Upper lobe of right lung (tissue), 1 donor: ENCODE measurements around the gene ZNF385B. TPM values are rescaled to one million over a fixed set of nuclear protein-coding genes. Genes with fewer than 3 reads are reported as not detected.

Experiments used
- ATAC-seq: fragments of 200-7000 bp; cut with Tn5 transposase; one replicate; pipeline ENCODE4 v1.9.1; 2020; ENCODE audit warnings: mild to moderate bottlenecking, moderate library complexity
- DNase-seq: peaks from one replicate; pipeline ENCODE4 v3.0.0-alpha.2; 2020
- H3K27ac ChIP-seq: fragments of 200-600 bp; one replicate; pipeline ENCODE4 v1.8.0; 2022
- H3K27me3 ChIP-seq: fragments of 200-600 bp; one replicate; pipeline ENCODE4 v1.8.0; 2022; ENCODE audit warnings: mild to moderate bottlenecking
- H3K36me3 ChIP-seq: fragments of 200-600 bp; one replicate; pipeline ENCODE4 v1.8.0; 2022
- H3K4me1 ChIP-seq: fragments of 200-600 bp; one replicate; pipeline ENCODE4 v1.8.0; 2022
- H3K4me3 ChIP-seq: fragments of 200-600 bp; one replicate; pipeline ENCODE4 v1.8.0; 2022; ENCODE audit warnings: mild to moderate bottlenecking
- H3K9me3 ChIP-seq: fragments of 200-600 bp; one replicate; pipeline ENCODE4 v1.8.0; 2022
- CTCF ChIP-seq: fragments of 200-600 bp; IDR thresholded peaks from one replicate; pipeline ENCODE4 v1.8.0; 2022; ENCODE audit warnings: antibody characterized with exemption
- intact Hi-C: fragments of 100-400 bp; cut with DNase I; formaldehyde crosslinking; loops from one replicate; pipeline ENCODE4 v1.11.0; 2022
- total RNA-seq: library from RNA; stranded (reverse); fragmentation: NEBNext Ultra II Directional; extraction: Animal tissue kit (Norgen Biotek cat#: 25700); gene quantifications from one replicate; pipeline ENCODE4 v1.2.1, GENCODE V29; 2021
- donor health status: DM: no; HTN: yes; CAD: no; lungs with severe emphysema.

ZNF385B gene
- total RNA-seq, 1 donor from 2014 or later: 62.3 TPM

- Histone ChIP-seq H3K27me3 (no peaks in the 10 kb centered on the region), H3K27ac (no peak overlapping the region), H3K9me3 (no peaks in the 10 kb centered on the region), H3K4me1 (no peaks in the 10 kb centered on the region), H3K4me3 (no peak overlapping the region), H3K36me3 (no peaks in the 10 kb centered on the region)
- ATAC-seq: peak; percentile 12
- TF ChIP-seq CTCF: no peak
- intact Hi-C loops: no loop called here
- no peak for DNase-seq
Observed at GRCh38 chr2:179692043-179692442, 169.4 kb downstream of the ZNF385B start.

- no peak for TF ChIP-seq CTCF
Observed at GRCh38 chr2:179691235-179691634, 170.2 kb downstream of the ZNF385B start.

GRCh38 chr2:179686718-179687342, 174.6 kb downstream of the ZNF385B start:
- Histone ChIP-seq H3K9me3 (no peaks in the 10 kb centered on the region), H3K4me3 (no peak overlapping the region), H3K27me3 (no peaks in the 10 kb centered on the region), H3K27ac (no peak overlapping the region), H3K4me1 (no peaks in the 10 kb centered on the region), H3K36me3 (no peaks in the 10 kb centered on the region)
- intact Hi-C loops: no loop called here
- ATAC-seq: no peak
- no peak for TF ChIP-seq CTCF
- DNase-seq: no peak

More at GRCh38 chr2:179691235-179691634, 170.2 kb downstream of the ZNF385B start:
- no peaks in the 10 kb centered on the region for H3K27me3 ChIP-seq
- no peak overlapping the region for H3K27ac ChIP-seq
- no peaks in the 10 kb centered on the region for H3K36me3 ChIP-seq
- ATAC-seq: no peak
- no peaks in the 10 kb centered on the region for H3K9me3 ChIP-seq
- no peak overlapping the region for H3K4me3 ChIP-seq
- no peaks in the 10 kb centered on the region for H3K4me1 ChIP-seq
- DNase-seq: no peak
- intact Hi-C loops: no loop called here

GRCh38 chr2:179686069-179686468, 175.3 kb downstream of the ZNF385B start:
- intact Hi-C loops: no loop called here
- DNase-seq (no peak), ATAC-seq (no peak)
- Histone ChIP-seq H3K36me3 (no peaks in the 10 kb centered on the region), H3K4me3 (no peak overlapping the region), H3K9me3 (no peaks in the 10 kb centered on the region), H3K27ac (no peak overlapping the region), H3K4me1 (no peaks in the 10 kb centered on the region), H3K27me3 (no peaks in the 10 kb centered on the region)
- TF ChIP-seq CTCF: no peak

GRCh38 chr2:179685146-179685545, 176.3 kb downstream of the ZNF385B start:
- no peak for TF ChIP-seq CTCF
- Histone ChIP-seq H3K36me3 (no peaks in the 10 kb centered on the region), H3K4me1 (no peaks in the 10 kb centered on the region), H3K4me3 (no peak overlapping the region), H3K9me3 (no peaks in the 10 kb centered on the region), H3K27ac (no peak overlapping the region), H3K27me3 (no peaks in the 10 kb centered on the region)
- DNase-seq (no peak), ATAC-seq (no peak)
- intact Hi-C loops: no loop called here

- H3K9me3 ChIP-seq: no peaks in the 10 kb centered on the region
- no peaks in the 10 kb centered on the region for H3K4me1 ChIP-seq
- no peak overlapping the region for H3K4me3 ChIP-seq
- intact Hi-C loops: no loop called here
- ATAC-seq (no peak), DNase-seq (no peak)
- H3K27ac ChIP-seq: no peak overlapping the region
- H3K36me3 ChIP-seq: no peaks in the 10 kb centered on the region
- H3K27me3 ChIP-seq: no peaks in the 10 kb centered on the region
- TF ChIP-seq CTCF: no peak
Observed at GRCh38 chr2:179682756-179683155, 178.7 kb downstream of the ZNF385B start.
